ENCODE measurements around the gene MPP3. TPM values are rescaled to one million over a fixed set of nuclear protein-coding genes. Genes with fewer than 3 reads are reported as not detected.

Gene MPP3
- polyA plus RNA-seq, 1 donor (not counting 4 experiments of a cell fraction or from before 2014, with no cell fraction given): 7.4 TPM

DNA sequence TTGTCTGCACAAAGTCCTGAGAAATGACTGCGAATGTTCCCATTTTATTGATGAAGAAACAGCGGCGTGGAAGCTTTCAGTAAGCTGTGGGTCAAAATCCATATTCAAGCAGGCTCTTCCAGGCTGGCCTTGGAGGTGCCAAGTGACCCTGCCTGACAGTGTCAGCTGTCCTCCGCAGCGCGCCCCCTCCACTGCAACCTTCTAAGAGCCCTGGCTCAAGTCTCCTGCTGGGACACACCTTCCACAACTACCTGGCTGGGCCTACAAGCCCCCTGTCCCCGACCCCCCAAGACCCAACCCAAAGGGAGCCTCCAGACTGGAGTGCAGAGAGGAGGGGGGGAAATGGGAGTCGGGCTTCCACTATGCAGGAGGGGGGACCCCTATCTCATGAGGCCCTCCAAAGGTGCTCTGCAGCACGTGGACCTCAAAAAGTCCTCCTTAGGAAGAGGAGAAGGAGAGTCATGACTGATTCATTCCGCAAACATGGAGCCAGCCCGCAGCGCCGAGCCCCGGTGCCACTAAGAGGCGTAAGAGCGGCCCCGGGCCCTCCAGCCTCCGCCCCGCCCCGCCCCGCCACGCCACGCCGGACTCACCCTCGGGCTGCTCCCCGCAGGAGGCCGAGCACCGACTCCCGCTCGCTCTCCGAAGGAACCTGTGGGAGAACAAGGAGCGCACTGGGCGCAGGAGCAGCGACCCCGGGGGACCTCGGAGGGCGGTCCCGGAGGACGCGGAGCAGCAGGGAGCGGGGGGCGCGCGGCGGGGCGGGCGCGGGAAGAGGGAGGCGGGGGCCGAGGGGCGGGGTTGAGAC, 574 bp downstream of the MPP3 start:
- Histone ChIP-seq H3K9me1 (ENCODE audit: control insufficient read depth, extremely low read depth, insufficient read depth, low read length) (no peaks in the 10 kb centered on the region), H3K27ac (ENCODE audit: control insufficient read depth, insufficient read depth, low read length) (peak overlapping the region; percentile 42), H3K36me3 (ENCODE audit: control insufficient read depth in 2 of 2, extremely low read depth in 1 of 2, insufficient read depth in 2 of 2, low read length in 2 of 2) (peaks cover 12 to 18% of the 10 kb centered on the region in 2 experiments), H3K27me3 (ENCODE audit: control insufficient read depth, extremely low read depth, insufficient read depth, low read length) (peaks cover 4% of the 10 kb centered on the region), H4K20me1 (ENCODE audit: control insufficient read depth, extremely low read depth, insufficient read depth, low read length) (no peaks in the 10 kb centered on the region), H3K4me3 (ENCODE audit: control insufficient read depth in 2 of 3, extremely low read depth in 1 of 3, insufficient read depth in 2 of 3, low read depth in 1 of 3, low read length in 3 of 3) (peak overlapping the region; percentile 51 to 73 (median 66)), H3K9me3 (ENCODE audit: control insufficient read depth, low read depth, low read length) (no peaks in the 10 kb centered on the region), H3K79me2 (ENCODE audit: control insufficient read depth, insufficient read depth, low read length) (no peaks in the 10 kb centered on the region), H2AFZ (ENCODE audit: control insufficient read depth, low read length) (peak overlapping the region; percentile 58), H3K4me1 (ENCODE audit: control insufficient read depth, extremely low read depth, insufficient read depth, low read length) (peaks cover 11% of the 10 kb centered on the region), H3K9ac (ENCODE audit: control insufficient read depth, extremely low read depth, insufficient read depth, low read length) (peak overlapping the region; percentile 71), H3K4me2 (ENCODE audit: control insufficient read depth, extremely low read depth, insufficient read depth, low read depth, low read length) (peak overlapping the region; percentile 78)
- DNase-seq (ENCODE audit: low read depth, low spot score): no peak
- TF ChIP-seq EZH2 (IDR thresholded peaks at IDR 0.05; ENCODE audit: low read length) (no peak), CTCF (optimal IDR thresholded peaks at IDR 0.05 in 1 of 3, IDR thresholded peaks at IDR 0.05 in 1 of 3, conservative IDR thresholded peaks at IDR 0.05 in 1 of 3; ENCODE audit: extremely low read depth in 1 of 3, insufficient read depth in 2 of 3, low read length in 3 of 3) (no peak)
- dilution Hi-C loops (cut with MboI; ENCODE audit: extremely low pct_ligation_motif_present, low sequenced_read_pairs): no loop called here
- FAIRE-seq: peak; percentile 56

- Histone ChIP-seq H2AFZ (ENCODE audit: control insufficient read depth, low read length) (no peak overlapping the region), H3K27me3 (ENCODE audit: control insufficient read depth, extremely low read depth, insufficient read depth, low read length) (peaks cover 4% of the 10 kb centered on the region), H3K9me1 (ENCODE audit: control insufficient read depth, extremely low read depth, insufficient read depth, low read length) (no peaks in the 10 kb centered on the region), H3K9me3 (ENCODE audit: control insufficient read depth, low read depth, low read length) (no peaks in the 10 kb centered on the region), H3K36me3 (ENCODE audit: control insufficient read depth in 2 of 2, extremely low read depth in 1 of 2, insufficient read depth in 2 of 2, low read length in 2 of 2) (peaks cover 12 to 18% of the 10 kb centered on the region in 2 experiments), H3K79me2 (ENCODE audit: control insufficient read depth, insufficient read depth, low read length) (no peaks in the 10 kb centered on the region), H3K4me3 (ENCODE audit: control insufficient read depth in 2 of 3, extremely low read depth in 1 of 3, insufficient read depth in 2 of 3, low read depth in 1 of 3, low read length in 3 of 3) (no peak overlapping the region), H3K4me1 (ENCODE audit: control insufficient read depth, extremely low read depth, insufficient read depth, low read length) (peaks cover 11% of the 10 kb centered on the region), H4K20me1 (ENCODE audit: control insufficient read depth, extremely low read depth, insufficient read depth, low read length) (no peaks in the 10 kb centered on the region), H3K4me2 (ENCODE audit: control insufficient read depth, extremely low read depth, insufficient read depth, low read depth, low read length) (peak overlapping the region; percentile 78), H3K9ac (ENCODE audit: control insufficient read depth, extremely low read depth, insufficient read depth, low read length) (no peak overlapping the region), H3K27ac (ENCODE audit: control insufficient read depth, insufficient read depth, low read length) (no peak overlapping the region)
- FAIRE-seq (no peak), DNase-seq (ENCODE audit: low read depth, low spot score) (no peak)
- no peak for TF ChIP-seq EZH2 (IDR thresholded peaks at IDR 0.05; ENCODE audit: low read length)
- TF ChIP-seq CTCF (optimal IDR thresholded peaks at IDR 0.05 in 1 of 3, IDR thresholded peaks at IDR 0.05 in 1 of 3, conservative IDR thresholded peaks at IDR 0.05 in 1 of 3; ENCODE audit: extremely low read depth in 1 of 3, insufficient read depth in 2 of 3, low read length in 3 of 3): no peak
- dilution Hi-C loops (cut with MboI; ENCODE audit: extremely low pct_ligation_motif_present, low sequenced_read_pairs): no loop called here
These were observed 1.3 kb downstream of the MPP3 start for GRCh38 chr17:43831633-43832032.

Data from keratinocyte (primary cell).